ENCODE data around the gene RIPOR2. TPM values are rescaled to one million over a fixed set of nuclear protein-coding genes. Genes with fewer than 3 reads are reported as not detected.

RIPOR2 gene
- total and polyA plus RNA-seq, 2 experiments from 2014 or later, result 3.2 to 3.3 TPM

DNA sequence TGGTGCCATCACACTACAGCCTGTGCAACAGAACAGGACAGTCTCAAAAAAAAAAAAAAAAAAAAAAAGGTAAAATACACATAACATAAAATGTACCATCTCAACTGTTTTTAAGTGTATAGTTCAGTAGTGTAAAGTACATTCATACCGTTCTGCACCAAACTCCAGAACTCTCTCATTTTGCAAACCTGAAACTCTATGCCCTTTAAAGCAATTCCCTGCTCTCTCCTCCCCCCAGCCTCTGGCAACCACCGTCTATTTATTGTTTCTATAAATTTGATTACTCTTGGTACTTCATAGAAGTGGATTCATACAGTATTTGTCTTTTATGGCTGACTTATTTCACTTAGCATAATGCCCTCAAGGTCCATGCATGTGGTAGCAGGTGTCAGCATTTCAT lies 12.9 kb downstream of the RIPOR2 start:
- Histone ChIP-seq H3K27me3 (replicated peaks; ENCODE audit: insufficient read depth) (no peaks in the 10 kb centered on the region), H3K36me3 (ENCODE audit: low read depth) (no peaks in the 10 kb centered on the region), H3K27ac (no peak overlapping the region), H3K4me1 (ENCODE audit: insufficient read depth) (peaks cover 2% of the 10 kb centered on the region), H4K20me1 (ENCODE audit: insufficient read depth) (no peaks in the 10 kb centered on the region), H3F3A (ENCODE audit: insufficient read depth) (no peaks in the 10 kb centered on the region), H3K4me3 (no peak overlapping the region), H3K9me2 (ENCODE audit: insufficient read depth) (no peaks in the 10 kb centered on the region), H2AFZ (no peak overlapping the region), H3K9me3 (ENCODE audit: low read depth) (no peaks in the 10 kb centered on the region), H3K4me2 (ENCODE audit: unreplicated experiment) (no peak overlapping the region), H3K79me2 (ENCODE audit: insufficient read depth) (no peaks in the 10 kb centered on the region), H3K9ac (no peak overlapping the region)
- DNase-seq, result no peak
- WGBS, 2 experiments (ENCODE audit: low coverage in 1 of 2, low lambda C conversion rate in 2 of 2, missing lambda C conversion rate in 2 of 2), result 66 to 77% methylated on average over 2 of the region's 2 CpGs
- in situ Hi-C loops (cut with MboI), result no loop called here
- no peak for TF ChIP-seq EZH2 (IDR thresholded peaks at IDR 0.05; ENCODE audit: insufficient read depth, poor library complexity, severe bottlenecking)
- TF ChIP-seq EZH2phosphoT487 (IDR thresholded peaks at IDR 0.05; ENCODE audit: insufficient read depth, low read depth), result no peak

GRCh38 chr6:24922170-24922569 lies 13.6 kb downstream of the RIPOR2 start:
- no peak overlapping the region for H2AFZ ChIP-seq
- WGBS, 2 experiments (ENCODE audit: low coverage in 1 of 2, low lambda C conversion rate in 2 of 2, missing lambda C conversion rate in 2 of 2), result 85 to 87% methylated on average over 4 of the region's 4 CpGs
- no peaks in the 10 kb centered on the region for H4K20me1 ChIP-seq (ENCODE audit: insufficient read depth)
- TF ChIP-seq EZH2phosphoT487 (IDR thresholded peaks at IDR 0.05; ENCODE audit: insufficient read depth, low read depth) (no peak), EZH2 (IDR thresholded peaks at IDR 0.05; ENCODE audit: insufficient read depth, poor library complexity, severe bottlenecking) (no peak)
- in situ Hi-C loops (cut with MboI), result no loop called here
- H3K9me2 ChIP-seq (ENCODE audit: insufficient read depth), result no peaks in the 10 kb centered on the region
- H3K4me2 ChIP-seq (ENCODE audit: unreplicated experiment), result no peak overlapping the region
- H3K9ac ChIP-seq, result no peak overlapping the region
- no peaks in the 10 kb centered on the region for H3K79me2 ChIP-seq (ENCODE audit: insufficient read depth)
- no peak overlapping the region for H3K27ac ChIP-seq
- no peak overlapping the region for H3K4me3 ChIP-seq
- no peaks in the 10 kb centered on the region for H3K9me3 ChIP-seq (ENCODE audit: low read depth)
- no peaks in the 10 kb centered on the region for H3K36me3 ChIP-seq (ENCODE audit: low read depth)
- no peaks in the 10 kb centered on the region for H3F3A ChIP-seq (ENCODE audit: insufficient read depth)
- no peaks in the 10 kb centered on the region for H3K4me1 ChIP-seq (ENCODE audit: insufficient read depth)
- no peak for DNase-seq
- no peaks in the 10 kb centered on the region for H3K27me3 ChIP-seq (replicated peaks; ENCODE audit: insufficient read depth)

DNA sequence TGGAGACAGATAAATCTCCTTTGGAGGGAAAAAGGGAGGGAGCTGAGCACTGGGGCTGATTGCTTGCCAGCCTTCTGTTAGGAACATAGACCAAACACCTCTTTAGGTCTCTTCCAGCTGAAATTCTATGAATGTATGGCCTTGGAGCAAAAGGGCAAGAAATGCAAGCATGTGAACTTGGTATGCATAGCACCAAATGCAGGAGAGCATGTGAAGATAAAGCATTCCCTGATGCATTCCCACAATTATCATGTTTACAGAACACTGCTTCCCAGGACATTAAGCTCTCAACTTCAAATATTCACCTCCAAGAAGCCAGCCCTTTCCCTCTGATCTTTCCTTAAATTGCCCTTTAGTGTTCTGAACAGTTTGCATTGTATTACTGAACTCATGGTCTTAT lies 15.6 kb downstream of the RIPOR2 start:
- no peak overlapping the region for H2AFZ ChIP-seq
- H3K36me3 ChIP-seq (ENCODE audit: low read depth), result no peaks in the 10 kb centered on the region
- H3K4me1 ChIP-seq (ENCODE audit: insufficient read depth), result no peaks in the 10 kb centered on the region
- no peak overlapping the region for H3K4me2 ChIP-seq (ENCODE audit: unreplicated experiment)
- H4K20me1 ChIP-seq (ENCODE audit: insufficient read depth), result no peaks in the 10 kb centered on the region
- no peak overlapping the region for H3K4me3 ChIP-seq
- H3K27me3 ChIP-seq (replicated peaks; ENCODE audit: insufficient read depth), result no peaks in the 10 kb centered on the region
- in situ Hi-C loops (cut with MboI), result no loop called here
- no peak for DNase-seq
- no peaks in the 10 kb centered on the region for H3K9me3 ChIP-seq (ENCODE audit: low read depth)
- TF ChIP-seq EZH2phosphoT487 (IDR thresholded peaks at IDR 0.05; ENCODE audit: insufficient read depth, low read depth) (no peak), EZH2 (IDR thresholded peaks at IDR 0.05; ENCODE audit: insufficient read depth, poor library complexity, severe bottlenecking) (no peak)
- no peaks in the 10 kb centered on the region for H3F3A ChIP-seq (ENCODE audit: insufficient read depth)
- H3K27ac ChIP-seq, result no peak overlapping the region
- H3K9me2 ChIP-seq (ENCODE audit: insufficient read depth), result no peaks in the 10 kb centered on the region
- no peaks in the 10 kb centered on the region for H3K79me2 ChIP-seq (ENCODE audit: insufficient read depth)
- H3K9ac ChIP-seq, result no peak overlapping the region

- in situ Hi-C loops (cut with MboI), result no loop called here
Observed at GRCh38 chr6:24919056-24919892, 16.5 kb downstream of the RIPOR2 start.

More at GRCh38 chr6:24919056-24919892, 16.5 kb downstream of the RIPOR2 start:
- TF ChIP-seq EZH2 (IDR thresholded peaks at IDR 0.05; ENCODE audit: insufficient read depth, poor library complexity, severe bottlenecking), result no peak
- no peak for TF ChIP-seq EZH2phosphoT487 (IDR thresholded peaks at IDR 0.05; ENCODE audit: insufficient read depth, low read depth)
- no peaks in the 10 kb centered on the region for H3K9me2 ChIP-seq (ENCODE audit: insufficient read depth)
- H3K79me2 ChIP-seq (ENCODE audit: insufficient read depth), result no peaks in the 10 kb centered on the region
- H3K4me1 ChIP-seq (ENCODE audit: insufficient read depth), result no peaks in the 10 kb centered on the region
- no peak overlapping the region for H3K27ac ChIP-seq
- no peak for DNase-seq
- H4K20me1 ChIP-seq (ENCODE audit: insufficient read depth), result no peaks in the 10 kb centered on the region
- no peak overlapping the region for H2AFZ ChIP-seq
- WGBS, 2 experiments (ENCODE audit: low coverage in 1 of 2, low lambda C conversion rate in 2 of 2, missing lambda C conversion rate in 2 of 2), result 81 to 86% methylated on average over 12 of the region's 12 CpGs
- H3K9me3 ChIP-seq (ENCODE audit: low read depth), result no peaks in the 10 kb centered on the region
- no peak overlapping the region for H3K9ac ChIP-seq
- H3F3A ChIP-seq (ENCODE audit: insufficient read depth), result no peaks in the 10 kb centered on the region
- H3K4me2 ChIP-seq (ENCODE audit: unreplicated experiment), result no peak overlapping the region
- H3K4me3 ChIP-seq, result no peak overlapping the region
- no peaks in the 10 kb centered on the region for H3K36me3 ChIP-seq (ENCODE audit: low read depth)
- H3K27me3 ChIP-seq (replicated peaks; ENCODE audit: insufficient read depth), result no peaks in the 10 kb centered on the region; the same call in 1 of the 2 replicates

Data from GM23248 (cell line).